Fibroblast of peridontal ligament (primary cell): Measurements from ENCODE around the gene CHRNB1.

ENCODE experiments used
- DNase-seq: peaks from one replicate; pipeline ENCODE4 v3.0.0-alpha.2; 2010; ENCODE audit errors: extremely low read depth

The CHRNB1 gene

GRCh38 chr17:7437950-7438614 is 6.8 kb upstream of the CHRNB1 start:
- DNase-seq = no peak

- no peak for DNase-seq
These were observed 6.0 kb upstream of the CHRNB1 start for GRCh38 chr17:7438656-7439460.

DNA sequence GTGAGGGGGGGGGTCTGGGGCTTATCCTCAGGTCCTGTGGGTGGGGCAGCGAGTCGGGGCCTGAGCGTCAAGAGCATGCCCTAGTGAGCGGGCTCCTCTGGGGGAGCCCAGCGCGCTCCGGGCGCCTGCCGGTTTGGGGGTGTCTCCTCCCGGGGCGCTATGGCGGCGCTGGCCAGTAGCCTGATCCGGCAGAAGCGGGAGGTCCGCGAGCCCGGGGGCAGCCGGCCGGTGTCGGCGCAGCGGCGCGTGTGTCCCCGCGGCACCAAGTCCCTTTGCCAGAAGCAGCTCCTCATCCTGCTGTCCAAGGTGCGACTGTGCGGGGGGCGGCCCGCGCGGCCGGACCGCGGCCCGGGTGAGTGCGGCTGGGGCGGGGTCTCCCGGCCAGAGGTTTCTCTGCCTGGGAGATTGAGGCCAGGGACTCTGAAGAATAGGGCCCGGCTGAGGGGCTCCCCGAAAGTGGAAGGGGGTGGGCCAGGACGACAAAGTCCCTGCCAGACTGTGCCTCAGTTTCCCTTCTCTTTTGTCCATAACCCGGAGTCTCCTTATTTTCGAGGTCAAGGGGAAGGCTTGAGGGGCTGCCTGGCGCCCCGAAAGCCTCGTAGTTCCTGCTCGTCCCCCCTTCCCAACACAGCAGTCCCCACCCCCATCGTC is 5.3 kb upstream of the CHRNB1 start, which contains the start of gene FGF11:
FGF11 (plus strand) TSS at position 51 of the 651 bp plus-strand sequence; CDS start at position 160, 109 bp downstream.
- DNase-seq = no peak

DNA sequence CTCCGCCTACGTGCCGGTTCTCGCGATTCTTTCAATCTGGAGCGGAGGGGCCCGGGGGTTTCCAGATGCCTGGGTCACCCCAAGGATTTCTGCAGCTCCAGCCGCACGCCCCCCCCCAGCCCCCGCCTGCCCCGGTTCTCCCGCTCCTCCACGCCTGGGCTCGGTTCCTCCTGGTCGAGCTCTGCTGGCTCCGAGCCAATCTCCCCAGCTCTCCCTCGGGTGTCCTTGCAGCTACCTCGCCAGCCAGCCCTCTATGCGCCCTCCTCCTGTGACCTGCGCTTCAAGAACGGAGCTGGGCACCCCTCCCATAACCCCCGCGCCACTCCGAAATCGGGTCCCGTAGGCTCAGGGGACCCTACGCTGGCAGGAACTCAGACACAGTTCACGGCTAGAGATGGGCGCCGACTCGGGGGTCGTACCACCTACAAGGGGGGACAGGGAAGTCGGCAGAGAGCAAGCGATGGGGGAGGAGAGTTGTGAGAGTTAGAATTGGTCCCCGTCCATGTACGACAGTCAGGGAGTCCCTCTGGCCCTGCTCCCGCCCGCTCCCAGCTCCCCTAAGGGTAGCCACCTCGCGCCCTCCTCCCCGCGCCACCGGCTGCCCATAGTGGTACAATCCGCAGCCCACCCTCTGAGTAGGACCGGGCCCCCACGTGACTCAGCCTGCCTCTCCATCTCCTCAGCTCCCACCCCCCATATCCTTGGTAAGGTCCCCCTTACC is 4.6 kb upstream of the CHRNB1 start:
- no peak for DNase-seq

DNA sequence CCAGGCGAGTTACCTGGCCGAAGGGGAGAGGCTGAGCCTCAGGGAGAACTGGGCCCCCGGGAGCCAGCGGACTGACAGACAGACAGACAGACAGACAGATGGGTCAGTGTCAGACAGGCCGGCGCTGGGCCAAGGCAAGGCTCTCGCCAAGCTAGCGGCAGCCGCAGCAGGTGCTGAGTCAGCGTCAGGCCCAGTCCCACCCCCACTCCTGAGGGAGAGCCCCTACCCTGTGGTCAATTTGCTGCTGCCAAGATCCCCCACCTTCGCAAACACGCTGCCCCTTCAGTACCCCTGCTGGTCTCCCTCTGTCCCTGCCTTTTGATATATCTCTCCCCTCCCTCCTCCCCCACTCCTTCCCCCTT is 4.0 kb upstream of the CHRNB1 start:
- DNase-seq = no peak

GRCh38 chr17:7441266-7441665 is 3.6 kb upstream of the CHRNB1 start:
- DNase-seq = no peak

DNA sequence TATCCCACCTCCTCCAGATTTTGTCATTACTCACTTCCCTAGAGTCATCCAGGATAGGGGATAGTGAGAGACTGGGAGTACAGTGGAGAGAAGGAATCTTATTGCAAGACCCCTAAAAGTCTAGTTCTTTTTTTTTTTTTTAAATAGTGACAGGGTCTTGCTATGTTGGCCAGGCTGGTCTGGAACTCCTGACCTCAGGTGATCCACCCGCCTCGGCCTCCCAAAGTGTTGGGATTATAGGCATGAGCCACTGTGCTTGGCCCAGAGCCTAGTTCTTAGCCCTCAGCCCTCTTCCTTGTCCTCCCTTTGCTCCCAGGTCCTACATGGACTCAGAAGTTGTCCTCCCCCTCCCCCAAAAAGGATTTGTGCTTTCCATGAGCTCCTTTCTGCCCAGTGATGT is 2.7 kb upstream of the CHRNB1 start:
- DNase-seq = no peak

- peak; percentile 29 for DNase-seq
These were observed 1.1 kb upstream of the CHRNB1 start for GRCh38 chr17:7443499-7444485.

DNA sequence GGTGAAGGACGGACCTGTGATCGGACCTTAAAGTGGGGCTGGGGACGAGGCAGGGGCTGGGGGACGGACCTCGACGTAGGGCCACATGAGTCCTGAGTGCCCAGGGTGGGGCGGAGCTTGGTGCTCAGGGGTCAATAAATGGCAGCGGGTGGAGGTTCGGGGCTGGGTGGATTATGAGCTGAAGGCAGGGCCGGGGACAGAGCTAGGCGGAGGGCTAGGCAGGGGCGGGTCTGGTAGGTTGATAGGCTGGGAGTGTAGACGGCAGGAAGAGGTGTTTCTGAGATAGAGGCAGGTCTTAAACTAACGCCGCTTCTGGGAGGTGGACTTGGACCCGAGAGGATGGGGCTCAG is 733 bp downstream of the CHRNB1 start:
- no peak for DNase-seq

DNA sequence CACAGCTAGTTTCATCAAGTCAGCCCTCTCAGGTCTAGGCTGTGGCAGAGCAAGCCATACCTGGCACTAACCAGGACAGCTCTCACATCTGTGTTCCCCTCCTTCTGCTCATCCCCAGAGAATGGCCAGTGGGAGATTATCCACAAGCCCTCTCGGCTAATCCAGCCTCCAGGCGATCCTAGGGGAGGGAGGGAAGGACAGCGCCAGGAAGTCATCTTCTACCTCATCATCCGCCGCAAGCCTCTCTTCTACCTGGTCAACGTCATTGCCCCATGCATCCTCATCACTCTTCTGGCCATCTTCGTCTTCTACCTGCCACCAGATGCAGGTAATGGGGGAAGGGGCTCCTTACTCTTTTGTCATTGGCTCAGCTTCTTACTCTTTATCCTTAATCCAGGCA is 3.6 kb downstream of the CHRNB1 start:
- no peak for DNase-seq

- DNase-seq = no peak
These were observed 15.2 kb downstream of the CHRNB1 start for GRCh38 chr17:7459961-7460545.

DNA sequence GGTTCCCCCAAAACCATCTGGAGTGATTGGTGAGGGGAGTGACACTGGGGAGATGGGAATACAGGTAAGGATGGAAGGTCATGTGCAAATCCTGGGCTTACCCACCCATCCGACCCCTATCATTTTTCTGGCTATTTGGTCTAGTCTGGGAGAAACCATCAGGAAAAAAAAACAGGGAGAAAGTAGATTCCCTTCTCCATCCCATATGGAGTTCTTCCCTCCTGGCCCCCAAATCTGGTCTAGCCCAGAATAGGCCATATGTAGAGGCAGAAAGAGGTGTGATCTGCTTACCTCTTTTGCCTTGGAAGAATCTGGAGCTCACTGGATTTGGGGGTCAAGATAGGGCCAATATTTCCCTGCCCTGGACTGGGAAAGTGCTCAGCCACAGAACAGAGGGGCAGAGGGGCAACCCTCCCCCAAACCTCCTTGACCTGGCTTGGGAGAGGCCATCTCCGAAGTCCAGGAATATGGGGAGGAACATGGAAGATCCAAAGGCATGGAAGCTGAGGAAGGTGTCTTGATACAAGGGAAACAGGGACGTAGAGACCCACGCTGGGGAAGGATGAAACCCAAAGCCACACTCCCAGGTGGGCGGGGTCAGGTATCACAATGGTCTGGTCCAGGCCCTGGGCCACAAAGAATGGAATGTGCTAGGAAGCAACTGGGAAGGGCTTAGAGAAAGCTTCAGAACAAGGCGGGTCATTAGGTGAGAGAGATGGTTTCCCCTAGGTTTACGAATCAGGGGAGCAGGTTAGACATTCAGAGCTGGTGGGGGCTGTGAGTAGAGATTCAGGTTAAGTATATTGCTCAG is 16.2 kb downstream of the CHRNB1 start:
- no peak for DNase-seq

DNA sequence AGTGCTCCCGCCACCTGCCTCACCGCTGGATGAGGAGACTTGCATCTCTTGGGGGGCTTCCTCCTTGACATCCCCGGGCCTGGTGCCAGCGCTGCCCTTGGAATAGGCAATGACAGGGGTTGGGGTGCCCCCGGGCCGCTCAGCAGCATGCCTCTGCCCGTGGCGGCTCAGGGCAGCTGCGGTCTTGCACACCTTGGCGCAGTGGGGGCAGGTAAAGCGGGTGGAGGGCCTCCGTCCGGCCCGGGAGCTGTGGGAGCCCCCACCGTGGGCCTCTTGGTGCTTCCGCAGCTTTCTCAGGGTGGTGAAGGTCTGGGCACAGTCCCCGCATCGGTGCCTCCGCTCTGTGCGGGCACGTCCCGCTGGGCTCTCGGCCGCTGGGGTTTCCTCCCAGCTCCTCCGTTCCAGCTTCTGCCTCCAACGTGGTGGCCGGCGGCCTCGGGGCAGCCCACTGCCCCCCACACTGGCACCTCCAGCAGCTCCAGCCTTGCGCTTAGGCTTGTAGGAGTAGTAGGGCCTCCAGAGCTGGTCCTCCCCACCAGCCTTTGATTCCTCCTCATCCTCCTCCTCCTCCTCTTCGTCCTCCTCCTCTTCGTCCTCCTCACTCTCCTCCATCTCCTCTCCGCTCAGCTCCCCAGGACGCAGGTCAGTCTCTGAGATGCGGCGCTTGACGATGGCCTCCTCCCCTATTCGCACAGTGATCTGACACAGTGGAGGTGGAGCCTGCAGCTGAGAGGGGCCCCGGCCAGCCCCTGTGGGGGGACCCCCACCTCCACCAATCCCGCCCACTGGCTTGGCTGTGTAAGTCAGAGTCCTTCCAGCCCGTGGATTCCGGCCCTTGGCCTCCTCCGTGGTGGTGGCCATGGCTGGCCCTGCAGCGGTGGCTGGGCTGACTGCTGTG is 17.9 kb downstream of the CHRNB1 start:
- DNase-seq = no peak

- DNase-seq = no peak
These were observed 18.5 kb downstream of the CHRNB1 start for GRCh38 chr17:7463372-7463846.

DNA sequence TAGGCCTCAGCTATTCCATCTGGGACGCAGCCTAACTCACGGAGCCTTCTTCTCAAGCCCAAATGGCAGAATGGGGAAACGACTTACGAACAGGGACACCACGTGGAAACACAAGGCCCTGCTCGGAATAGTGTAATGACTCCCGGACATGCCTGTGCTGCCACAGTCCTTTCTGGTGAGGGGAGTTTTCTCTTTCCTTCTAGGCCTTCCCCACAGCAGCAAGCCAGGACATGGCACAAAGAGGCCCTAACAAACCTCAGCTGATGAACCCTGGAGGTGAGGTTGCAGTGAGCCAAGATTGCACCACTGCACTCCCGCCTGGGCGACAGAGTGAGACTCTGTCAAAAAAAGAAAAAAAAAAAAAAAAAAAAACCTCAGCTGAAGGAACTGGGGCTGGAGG is 19.2 kb downstream of the CHRNB1 start:
- no peak for DNase-seq

DNA sequence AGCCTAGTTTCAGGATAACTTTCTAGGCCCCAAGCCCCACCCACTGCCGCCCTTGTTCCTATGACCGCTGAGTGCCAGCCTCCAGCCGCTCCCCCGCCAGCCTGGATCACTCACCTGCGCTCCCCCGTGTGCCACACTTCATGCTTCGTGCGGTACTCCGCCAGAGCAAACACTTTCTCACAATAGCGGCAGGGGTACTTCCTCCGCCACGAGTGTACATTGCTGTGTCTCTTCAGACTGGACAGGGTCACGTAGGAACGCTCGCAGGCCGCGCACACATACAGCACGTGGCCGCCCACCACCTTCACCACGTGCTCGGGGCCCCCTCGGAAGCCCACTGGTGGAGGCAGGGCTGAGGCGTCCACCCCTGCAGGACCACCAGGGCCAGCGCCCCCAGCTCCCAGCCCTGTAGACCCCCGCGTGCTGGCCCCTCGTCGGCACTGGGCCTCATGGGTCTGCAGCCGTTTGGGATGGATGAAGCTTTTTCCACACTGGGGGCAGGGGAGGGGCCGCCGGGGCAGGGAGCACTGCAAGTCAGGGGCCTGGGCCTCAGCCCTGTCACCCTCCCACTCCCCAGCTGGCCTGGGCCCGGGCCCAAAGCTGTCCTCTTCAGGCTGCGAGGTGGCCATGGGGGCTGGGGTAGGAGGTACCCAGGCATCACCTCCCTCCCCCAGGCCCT is 20.9 kb downstream of the CHRNB1 start:
- no peak for DNase-seq

DNA sequence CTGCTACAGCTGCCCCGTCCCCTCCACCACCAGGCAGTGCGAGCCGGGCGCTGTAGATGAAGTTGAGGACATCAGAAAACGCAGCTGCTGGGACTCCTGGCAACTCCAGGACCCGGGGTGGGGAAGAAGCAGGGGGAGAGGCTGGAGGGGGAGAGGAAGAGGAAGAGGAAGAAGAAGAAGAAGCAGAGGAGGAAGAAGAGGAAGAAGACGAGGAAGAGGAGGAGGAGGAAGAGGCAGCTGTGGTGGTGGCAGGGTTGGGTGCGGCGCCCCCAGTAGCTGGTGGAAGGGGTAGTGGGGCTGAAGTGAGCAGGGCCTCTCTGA is 21.4 kb downstream of the CHRNB1 start:
- DNase-seq = no peak

- DNase-seq = peak; percentile 61
These were observed 21.9 kb downstream of the CHRNB1 start for GRCh38 chr17:7466639-7467341.
